GM13977 (cell line): ENCODE measurements around the gene TRAPPC2.

Experiments used
- DNase-seq: peaks from one replicate; pipeline ENCODE4 v3.0.0; 2012; ENCODE audit warnings: low spot score
- CTCF ChIP-seq: IDR thresholded peaks from 2 replicates; pipeline ENCODE4 v1.5.1; 2012; ENCODE audit warnings: mild to moderate bottlenecking, control low read depth; ENCODE audit not compliant: insufficient read depth; ENCODE audit errors: extremely low read depth, missing control alignments
- in situ Hi-C: fragments of 300-500 bp; cut with MboI; formaldehyde crosslinking; loops from one replicate; pipeline ENCODE4 v1.12.0; 2022; ENCODE audit warnings: low sequenced_read_pairs, low pct_unique_long_range_greater_than_20kb, mixed read lengths, inconsistent platforms; ENCODE audit not compliant: unreplicated experiment

Gene TRAPPC2

GRCh38 chrX:13770013-13770535 is 35.7 kb upstream of the TRAPPC2 start:
- no peak for DNase-seq
- no peak for TF ChIP-seq CTCF
- in situ Hi-C loops: loop anchor here (25.0 kb wide), 1 partner anchor 267 kb away; the partner anchor contains the start of gene GEMIN8

DNA sequence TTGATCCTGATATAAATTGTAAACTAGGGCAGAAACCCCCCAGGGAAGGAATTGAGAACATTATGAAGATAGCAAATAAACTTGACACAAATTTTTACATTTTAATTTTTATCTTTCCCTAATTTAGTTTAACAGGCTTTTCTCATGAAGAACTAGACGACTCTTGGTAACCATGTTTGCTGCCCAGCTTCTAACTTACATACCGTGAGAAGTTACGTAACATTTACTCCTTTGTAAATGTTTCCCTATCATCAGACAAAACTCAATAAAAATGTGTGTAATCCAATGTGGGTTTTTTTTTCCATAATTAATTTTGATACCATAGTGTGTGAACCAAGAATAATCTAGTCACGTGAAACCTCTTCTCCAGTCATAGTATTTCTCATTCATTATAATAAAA is 34.5 kb upstream of the TRAPPC2 start:
- no peak for TF ChIP-seq CTCF
- no peak for DNase-seq
- in situ Hi-C loops: loop anchor here (25.0 kb wide), 1 partner anchor 268 kb away; the partner anchor contains the start of gene GEMIN8

DNA sequence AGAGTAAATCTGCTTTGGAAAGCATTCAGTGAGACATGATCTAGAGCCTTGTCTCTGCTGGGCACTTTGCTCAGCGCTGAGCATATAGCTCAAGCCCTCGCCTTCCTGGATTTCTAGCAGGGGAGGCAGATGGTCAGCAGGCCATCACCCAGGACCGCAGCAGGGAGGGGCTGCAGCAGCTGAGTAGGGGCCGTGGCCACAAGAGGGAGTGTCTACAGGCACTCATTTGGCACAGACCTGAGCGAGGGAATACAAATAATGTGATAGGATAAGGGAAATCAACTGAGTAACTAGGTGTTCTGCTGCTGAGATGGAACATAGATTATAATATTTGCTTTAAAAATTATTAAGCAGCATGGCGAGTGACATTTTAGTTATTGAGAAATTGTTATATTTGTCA is 30.3 kb upstream of the TRAPPC2 start:
- in situ Hi-C loops: loop anchor here (25.0 kb wide), 1 partner anchor 273 kb away; the partner anchor contains the start of gene GEMIN8
- DNase-seq: no peak
- TF ChIP-seq CTCF: no peak

GRCh38 chrX:13764281-13764680 is 29.9 kb upstream of the TRAPPC2 start:
- in situ Hi-C loops: loop anchor here (25.0 kb wide), 1 partner anchor 273 kb away; the partner anchor contains the start of gene GEMIN8
- no peak for DNase-seq
- TF ChIP-seq CTCF: no peak

GRCh38 chrX:13763489-13763888 is 29.1 kb upstream of the TRAPPC2 start:
- no peak for TF ChIP-seq CTCF
- DNase-seq: no peak
- in situ Hi-C loops: loop anchor here (25.0 kb wide), 1 partner anchor 274 kb away; the partner anchor contains the start of gene GEMIN8

GRCh38 chrX:13761606-13762414 is 27.4 kb upstream of the TRAPPC2 start:
- TF ChIP-seq CTCF: no peak
- in situ Hi-C loops: loop anchor here (25.0 kb wide), 1 partner anchor 275 kb away; the partner anchor contains the start of gene GEMIN8
- DNase-seq: peak; percentile 30
